ENCODE data around the gene EPHA10.

Gene EPHA10

DNA sequence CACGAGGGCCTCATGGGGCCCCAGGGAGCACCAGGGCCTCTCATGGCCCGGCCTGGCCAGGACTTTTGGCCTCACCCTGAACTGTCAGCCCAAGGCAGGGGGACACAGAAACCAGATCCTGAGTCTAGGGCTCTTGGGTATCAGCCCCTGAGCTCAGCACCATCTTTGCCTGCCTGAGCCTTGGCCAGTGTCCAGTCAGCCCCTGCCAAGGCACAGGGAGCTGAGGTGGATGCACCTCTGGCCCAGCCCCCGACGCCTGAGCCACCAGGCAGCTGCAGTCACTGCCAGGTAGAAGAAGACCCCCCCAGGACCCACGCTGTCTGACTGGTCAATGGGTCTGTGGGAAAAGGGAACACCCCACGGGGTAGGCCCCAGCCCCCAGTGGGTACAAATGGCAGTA lies 47.3 kb downstream of the EPHA10 start:
- TF ChIP-seq, protein P1, sequence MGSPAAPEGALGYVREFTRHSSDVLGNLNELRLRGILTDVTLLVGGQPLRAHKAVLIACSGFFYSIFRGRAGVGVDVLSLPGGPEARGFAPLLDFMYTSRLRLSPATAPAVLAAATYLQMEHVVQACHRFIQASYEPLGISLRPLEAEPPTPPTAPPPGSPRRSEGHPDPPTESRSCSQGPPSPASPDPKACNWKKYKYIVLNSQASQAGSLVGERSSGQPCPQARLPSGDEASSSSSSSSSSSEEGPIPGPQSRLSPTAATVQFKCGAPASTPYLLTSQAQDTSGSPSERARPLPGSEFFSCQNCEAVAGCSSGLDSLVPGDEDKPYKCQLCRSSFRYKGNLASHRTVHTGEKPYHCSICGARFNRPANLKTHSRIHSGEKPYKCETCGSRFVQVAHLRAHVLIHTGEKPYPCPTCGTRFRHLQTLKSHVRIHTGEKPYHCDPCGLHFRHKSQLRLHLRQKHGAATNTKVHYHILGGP (tag by site-specific recombination; IDR thresholded peaks at IDR 0.05) = no peak
- TF ChIP-seq ZNF549 (tag by site-specific recombination; IDR thresholded peaks at IDR 0.05) (no peak), ZFP69B (tag by site-specific recombination; IDR thresholded peaks at IDR 0.05) (no peak), ZNF37A (tag by site-specific recombination; IDR thresholded peaks at IDR 0.05) (no peak), KLF9 (tag by site-specific recombination; IDR thresholded peaks at IDR 0.05; ENCODE audit: low read depth) (no peak), ZNF707 (tag by site-specific recombination; IDR thresholded peaks at IDR 0.05) (no peak), ZNF112 (tag by site-specific recombination; IDR thresholded peaks at IDR 0.05) (no peak), ZNF292 (tag by site-specific recombination; IDR thresholded peaks at IDR 0.05; ENCODE audit: borderline replicate concordance, low read depth) (no peak), ZNF133 (tag by site-specific recombination; IDR thresholded peaks at IDR 0.05) (no peak), ZNF121 (tag by site-specific recombination; IDR thresholded peaks at IDR 0.05) (no peak), ZNF223 (tag by site-specific recombination; IDR thresholded peaks at IDR 0.05) (no peak)
- TF ChIP-seq, protein P2, sequence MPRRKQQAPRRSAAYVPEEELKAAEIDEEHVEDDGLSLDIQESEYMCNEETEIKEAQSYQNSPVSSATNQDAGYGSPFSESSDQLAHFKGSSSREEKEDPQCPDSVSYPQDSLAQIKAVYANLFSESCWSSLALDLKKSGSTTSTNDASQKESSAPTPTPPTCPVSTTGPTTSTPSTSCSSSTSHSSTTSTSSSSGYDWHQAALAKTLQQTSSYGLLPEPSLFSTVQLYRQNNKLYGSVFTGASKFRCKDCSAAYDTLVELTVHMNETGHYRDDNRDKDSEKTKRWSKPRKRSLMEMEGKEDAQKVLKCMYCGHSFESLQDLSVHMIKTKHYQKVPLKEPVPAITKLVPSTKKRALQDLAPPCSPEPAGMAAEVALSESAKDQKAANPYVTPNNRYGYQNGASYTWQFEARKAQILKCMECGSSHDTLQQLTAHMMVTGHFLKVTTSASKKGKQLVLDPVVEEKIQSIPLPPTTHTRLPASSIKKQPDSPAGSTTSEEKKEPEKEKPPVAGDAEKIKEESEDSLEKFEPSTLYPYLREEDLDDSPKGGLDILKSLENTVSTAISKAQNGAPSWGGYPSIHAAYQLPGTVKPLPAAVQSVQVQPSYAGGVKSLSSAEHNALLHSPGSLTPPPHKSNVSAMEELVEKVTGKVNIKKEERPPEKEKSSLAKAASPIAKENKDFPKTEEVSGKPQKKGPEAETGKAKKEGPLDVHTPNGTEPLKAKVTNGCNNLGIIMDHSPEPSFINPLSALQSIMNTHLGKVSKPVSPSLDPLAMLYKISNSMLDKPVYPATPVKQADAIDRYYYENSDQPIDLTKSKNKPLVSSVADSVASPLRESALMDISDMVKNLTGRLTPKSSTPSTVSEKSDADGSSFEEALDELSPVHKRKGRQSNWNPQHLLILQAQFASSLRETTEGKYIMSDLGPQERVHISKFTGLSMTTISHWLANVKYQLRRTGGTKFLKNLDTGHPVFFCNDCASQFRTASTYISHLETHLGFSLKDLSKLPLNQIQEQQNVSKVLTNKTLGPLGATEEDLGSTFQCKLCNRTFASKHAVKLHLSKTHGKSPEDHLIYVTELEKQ (tag by site-specific recombination; IDR thresholded peaks at IDR 0.05; ENCODE audit: borderline replicate concordance) = no peak
- TF ChIP-seq, protein P3, sequence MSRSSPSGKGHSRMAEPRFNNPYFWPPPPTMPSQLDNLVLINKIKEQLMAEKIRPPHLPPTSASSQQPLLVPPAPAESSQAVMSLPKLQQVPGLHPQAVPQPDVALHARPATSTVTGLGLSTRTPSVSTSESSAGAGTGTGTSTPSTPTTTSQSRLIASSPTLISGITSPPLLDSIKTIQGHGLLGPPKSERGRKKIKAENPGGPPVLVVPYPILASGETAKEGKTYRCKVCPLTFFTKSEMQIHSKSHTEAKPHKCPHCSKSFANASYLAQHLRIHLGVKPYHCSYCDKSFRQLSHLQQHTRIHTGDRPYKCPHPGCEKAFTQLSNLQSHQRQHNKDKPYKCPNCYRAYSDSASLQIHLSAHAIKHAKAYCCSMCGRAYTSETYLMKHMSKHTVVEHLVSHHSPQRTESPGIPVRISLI (tag by site-specific recombination; IDR thresholded peaks at IDR 0.05) = no peak
- TF ChIP-seq, protein P4, sequence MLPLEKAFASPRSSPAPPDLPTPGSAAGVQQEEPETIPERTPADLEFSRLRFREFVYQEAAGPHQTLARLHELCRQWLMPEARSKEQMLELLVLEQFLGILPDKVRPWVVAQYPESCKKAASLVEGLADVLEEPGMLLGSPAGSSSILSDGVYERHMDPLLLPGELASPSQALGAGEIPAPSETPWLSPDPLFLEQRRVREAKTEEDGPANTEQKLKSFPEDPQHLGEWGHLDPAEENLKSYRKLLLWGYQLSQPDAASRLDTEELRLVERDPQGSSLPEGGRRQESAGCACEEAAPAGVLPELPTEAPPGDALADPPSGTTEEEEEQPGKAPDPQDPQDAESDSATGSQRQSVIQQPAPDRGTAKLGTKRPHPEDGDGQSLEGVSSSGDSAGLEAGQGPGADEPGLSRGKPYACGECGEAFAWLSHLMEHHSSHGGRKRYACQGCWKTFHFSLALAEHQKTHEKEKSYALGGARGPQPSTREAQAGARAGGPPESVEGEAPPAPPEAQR (tag by site-specific recombination; IDR thresholded peaks at IDR 0.05) = no peak
- TF ChIP-seq, protein P5, sequence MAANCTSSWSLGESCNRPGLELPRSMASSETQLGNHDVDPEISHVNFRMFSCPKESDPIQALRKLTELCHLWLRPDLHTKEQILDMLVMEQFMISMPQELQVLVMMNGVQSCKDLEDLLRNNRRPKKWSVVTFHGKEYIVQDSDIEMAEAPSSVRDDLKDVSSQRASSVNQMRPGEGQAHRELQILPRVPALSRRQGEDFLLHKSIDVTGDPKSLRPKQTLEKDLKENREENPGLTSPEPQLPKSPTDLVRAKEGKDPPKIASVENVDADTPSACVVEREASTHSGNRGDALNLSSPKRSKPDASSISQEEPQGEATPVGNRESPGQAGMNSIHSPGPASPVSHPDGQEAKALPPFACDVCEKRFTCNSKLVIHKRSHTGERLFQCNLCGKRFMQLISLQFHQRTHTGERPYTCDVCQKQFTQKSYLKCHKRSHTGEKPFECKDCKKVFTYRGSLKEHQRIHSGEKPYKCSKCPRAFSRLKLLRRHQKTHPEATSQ (tag by site-specific recombination; IDR thresholded peaks at IDR 0.05) = no peak
- Histone ChIP-seq H3K9me3 (ENCODE audit: control insufficient read depth, insufficient read depth, low read depth, low read length) (no peaks in the 10 kb centered on the region), H3K4me3 (ENCODE audit: low read depth, low read length) (no peak overlapping the region), H3K27ac (ENCODE audit: extremely low read depth, low read depth, low read length) (no peak overlapping the region), H3K4me1 (ENCODE audit: control insufficient read depth, insufficient read depth, low read length) (no peaks in the 10 kb centered on the region), H3K36me3 (ENCODE audit: control insufficient read depth in 2 of 2, insufficient read depth in 1 of 2, low read length in 2 of 2) (no peaks in the 10 kb centered on the region)
- ChIA-PET CTCF (no interaction called here), POLR2A (interaction anchor here (0.6 kb wide), 1 partner anchor 65 kb away, joined by 4 read pairs; no protein-coding TSS in a partner anchor)

DNA sequence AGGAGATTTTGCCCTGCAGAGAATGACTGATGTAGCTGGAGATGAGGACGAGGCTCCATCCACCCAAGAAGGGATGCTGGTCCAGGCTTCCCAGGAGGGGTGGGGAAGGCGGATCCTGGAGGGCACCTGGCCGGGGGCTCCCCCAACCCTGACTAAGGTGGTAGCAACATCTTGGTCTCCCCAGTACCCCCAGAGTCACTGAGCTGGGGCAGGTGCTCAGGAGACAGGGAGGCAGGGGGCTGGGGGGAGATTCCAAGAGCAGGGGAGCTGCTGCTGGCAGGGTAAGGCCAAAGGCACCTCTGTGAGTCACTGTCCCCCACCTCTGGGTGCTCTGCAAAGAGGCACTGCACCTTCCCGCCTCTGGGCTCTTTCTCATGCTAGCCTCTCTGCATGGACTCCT lies 48.6 kb downstream of the EPHA10 start:
- no peak overlapping the region for H3K27ac ChIP-seq (ENCODE audit: extremely low read depth, low read depth, low read length)
- H3K4me1 ChIP-seq (ENCODE audit: control insufficient read depth, insufficient read depth, low read length) = no peaks in the 10 kb centered on the region
- no peaks in the 10 kb centered on the region for H3K9me3 ChIP-seq (ENCODE audit: control insufficient read depth, insufficient read depth, low read depth, low read length)
- ChIA-PET POLR2A (no interaction called here), CTCF (no interaction called here)
- peaks cover 0 to 9% of the 10 kb centered on the region in 2 experiments; a peak in 1 of 3 replicates for H3K36me3 ChIP-seq (ENCODE audit: control insufficient read depth in 2 of 2, insufficient read depth in 1 of 2, low read length in 2 of 2)
- no peak overlapping the region for H3K4me3 ChIP-seq (ENCODE audit: low read depth, low read length)
- TF ChIP-seq, protein P6, sequence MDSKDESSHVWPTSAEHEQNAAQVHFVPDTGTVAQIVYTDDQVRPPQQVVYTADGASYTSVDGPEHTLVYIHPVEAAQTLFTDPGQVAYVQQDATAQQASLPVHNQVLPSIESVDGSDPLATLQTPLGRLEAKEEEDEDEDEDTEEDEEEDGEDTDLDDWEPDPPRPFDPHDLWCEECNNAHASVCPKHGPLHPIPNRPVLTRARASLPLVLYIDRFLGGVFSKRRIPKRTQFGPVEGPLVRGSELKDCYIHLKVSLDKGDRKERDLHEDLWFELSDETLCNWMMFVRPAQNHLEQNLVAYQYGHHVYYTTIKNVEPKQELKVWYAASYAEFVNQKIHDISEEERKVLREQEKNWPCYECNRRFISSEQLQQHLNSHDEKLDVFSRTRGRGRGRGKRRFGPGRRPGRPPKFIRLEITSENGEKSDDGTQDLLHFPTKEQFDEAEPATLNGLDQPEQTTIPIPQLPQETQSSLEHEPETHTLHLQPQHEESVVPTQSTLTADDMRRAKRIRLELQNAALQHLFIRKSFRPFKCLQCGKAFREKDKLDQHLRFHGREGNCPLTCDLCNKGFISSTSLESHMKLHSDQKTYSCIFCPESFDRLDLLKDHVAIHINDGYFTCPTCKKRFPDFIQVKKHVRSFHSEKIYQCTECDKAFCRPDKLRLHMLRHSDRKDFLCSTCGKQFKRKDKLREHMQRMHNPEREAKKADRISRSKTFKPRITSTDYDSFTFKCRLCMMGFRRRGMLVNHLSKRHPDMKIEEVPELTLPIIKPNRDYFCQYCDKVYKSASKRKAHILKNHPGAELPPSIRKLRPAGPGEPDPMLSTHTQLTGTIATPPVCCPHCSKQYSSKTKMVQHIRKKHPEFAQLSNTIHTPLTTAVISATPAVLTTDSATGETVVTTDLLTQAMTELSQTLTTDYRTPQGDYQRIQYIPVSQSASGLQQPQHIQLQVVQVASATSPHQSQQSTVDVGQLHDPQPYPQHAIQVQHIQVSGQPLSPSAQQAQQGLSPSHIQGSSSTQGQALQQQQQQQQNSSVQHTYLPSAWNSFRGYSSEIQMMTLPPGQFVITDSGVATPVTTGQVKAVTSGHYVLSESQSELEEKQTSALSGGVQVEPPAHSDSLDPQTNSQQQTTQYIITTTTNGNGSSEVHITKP (tag by site-specific recombination; IDR thresholded peaks at IDR 0.05) = no peak
- no peak for TF ChIP-seq SCRT1 (tag by site-specific recombination; IDR thresholded peaks at IDR 0.05; ENCODE audit: borderline replicate concordance)
- TF ChIP-seq ZNF514 (tag by site-specific recombination; IDR thresholded peaks at IDR 0.05) = no peak
- TF ChIP-seq, protein P7, sequence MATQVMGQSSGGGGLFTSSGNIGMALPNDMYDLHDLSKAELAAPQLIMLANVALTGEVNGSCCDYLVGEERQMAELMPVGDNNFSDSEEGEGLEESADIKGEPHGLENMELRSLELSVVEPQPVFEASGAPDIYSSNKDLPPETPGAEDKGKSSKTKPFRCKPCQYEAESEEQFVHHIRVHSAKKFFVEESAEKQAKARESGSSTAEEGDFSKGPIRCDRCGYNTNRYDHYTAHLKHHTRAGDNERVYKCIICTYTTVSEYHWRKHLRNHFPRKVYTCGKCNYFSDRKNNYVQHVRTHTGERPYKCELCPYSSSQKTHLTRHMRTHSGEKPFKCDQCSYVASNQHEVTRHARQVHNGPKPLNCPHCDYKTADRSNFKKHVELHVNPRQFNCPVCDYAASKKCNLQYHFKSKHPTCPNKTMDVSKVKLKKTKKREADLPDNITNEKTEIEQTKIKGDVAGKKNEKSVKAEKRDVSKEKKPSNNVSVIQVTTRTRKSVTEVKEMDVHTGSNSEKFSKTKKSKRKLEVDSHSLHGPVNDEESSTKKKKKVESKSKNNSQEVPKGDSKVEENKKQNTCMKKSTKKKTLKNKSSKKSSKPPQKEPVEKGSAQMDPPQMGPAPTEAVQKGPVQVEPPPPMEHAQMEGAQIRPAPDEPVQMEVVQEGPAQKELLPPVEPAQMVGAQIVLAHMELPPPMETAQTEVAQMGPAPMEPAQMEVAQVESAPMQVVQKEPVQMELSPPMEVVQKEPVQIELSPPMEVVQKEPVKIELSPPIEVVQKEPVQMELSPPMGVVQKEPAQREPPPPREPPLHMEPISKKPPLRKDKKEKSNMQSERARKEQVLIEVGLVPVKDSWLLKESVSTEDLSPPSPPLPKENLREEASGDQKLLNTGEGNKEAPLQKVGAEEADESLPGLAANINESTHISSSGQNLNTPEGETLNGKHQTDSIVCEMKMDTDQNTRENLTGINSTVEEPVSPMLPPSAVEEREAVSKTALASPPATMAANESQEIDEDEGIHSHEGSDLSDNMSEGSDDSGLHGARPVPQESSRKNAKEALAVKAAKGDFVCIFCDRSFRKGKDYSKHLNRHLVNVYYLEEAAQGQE (tag by site-specific recombination; IDR thresholded peaks at IDR 0.05) = no peak
